Endothelial cell of umbilical vein (primary cell): ENCODE results near the gene GFOD1. TPM values are rescaled to one million over a fixed set of nuclear protein-coding genes. Genes with fewer than 3 reads are reported as not detected.

Experiments
- BruUV-seq: library from RNA; stranded (reverse); fragments of 400-500 nt; replicated peaks from 2 replicates; lab custom pipeline; 2021; lab: Mats Ljungman, UMichigan
- CTCF ChIA-PET: fragments of 300-600, 350-600 bp; sonication (Branson Sonifier 250); formaldehyde crosslinking; loops from one replicate; lab custom pipeline; 2021; ENCODE audit warnings: antibody characterized with exemption, inconsistent platforms; lab: Charles Lee
- POLR2A ChIA-PET: fragments of 300-600, 350-600 bp; sonication (Branson Sonifier 250); formaldehyde crosslinking; loops from one replicate; lab custom pipeline; 2021; ENCODE audit warnings: antibody characterized with exemption, inconsistent platforms; lab: Charles Lee
- DNase-seq: peaks from one replicate; pipeline ENCODE4 v3.0.0-alpha.2; 2011; ENCODE audit warnings: low read depth, low spot score
- FAIRE-seq: peaks from 2 replicates; lab custom pipeline; 2011; peaks lifted over from hg19 to GRCh38; lab: Jason Lieb, UNC
- H2AFZ ChIP-seq: 2 replicates; pipeline ENCODE4 v1.6.0; 2012; ENCODE audit warnings: low read depth, low read length, control low read depth, inconsistent platforms
- H3K27ac ChIP-seq: 2 replicates; pipeline ENCODE4 v1.5.1; 2011; ENCODE audit warnings: low read depth, mild to moderate bottlenecking, control low read depth, low read length, moderate library complexity; ENCODE audit not compliant: insufficient read depth
- H3K27me3 ChIP-seq, 2 experiments: 2 replicates each; pipeline versions ENCODE4 v1.6.0 to v1.6.1; 2011; ENCODE audit warnings: low read length in 2 of 2, mixed read lengths in 1 of 2; ENCODE audit not compliant: control insufficient read depth in 2 of 2, insufficient read depth in 2 of 2
- H3K36me3 ChIP-seq, 2 experiments: 2 replicates in 1 of 2; 3 replicates in 1 of 2; pipeline ENCODE4 v1.5.1; 2011; ENCODE audit warnings: low read length in 2 of 2, mild to moderate bottlenecking in 1 of 2, moderate library complexity in 1 of 2; ENCODE audit not compliant: control insufficient read depth in 2 of 2, insufficient read depth in 2 of 2; ENCODE audit errors: extremely low read depth in 1 of 2
- H3K4me1 ChIP-seq: 3 replicates; pipeline ENCODE4 v1.5.1; 2011; ENCODE audit warnings: mild to moderate bottlenecking, low read length; ENCODE audit not compliant: control insufficient read depth, insufficient read depth; ENCODE audit errors: extremely low read depth
- H3K4me2 ChIP-seq: 2 replicates; pipeline ENCODE4 v1.6.1; 2011; ENCODE audit warnings: low read length, control low read depth, mixed read lengths; ENCODE audit not compliant: insufficient read depth
- H3K4me3 ChIP-seq, 3 experiments: fragments of 200-600 bp in 1 of 3; sonication (generic), shearing (Covaris generic) in 1 of 3; replicated peaks in 1 of 3; 2 replicates each; pipeline ENCODE4 v1.5.1; 2011 to 2016; ENCODE audit warnings: control low read depth in 3 of 3, low read length in 3 of 3, mild to moderate bottlenecking in 2 of 3, inconsistent platforms in 1 of 3, low read depth in 1 of 3, moderate library complexity in 1 of 3; ENCODE audit not compliant: insufficient read depth in 1 of 3
- H3K79me2 ChIP-seq: 2 replicates; pipeline ENCODE4 v1.6.0; 2012; ENCODE audit warnings: low read length, inconsistent platforms; ENCODE audit not compliant: control insufficient read depth, insufficient read depth
- H3K9ac ChIP-seq: replicated peaks from 2 replicates; pipeline ENCODE3; 2011; ENCODE audit warnings: low read length, control low read depth; ENCODE audit not compliant: insufficient read depth; ENCODE audit errors: extremely low read depth
- H3K9me1 ChIP-seq: replicated peaks from 3 replicates; pipeline ENCODE4 v1.6.0; 2011; ENCODE audit warnings: mild to moderate bottlenecking, low read length; ENCODE audit not compliant: control insufficient read depth, insufficient read depth; ENCODE audit errors: extremely low read depth
- H3K9me3 ChIP-seq: replicated peaks from 2 replicates; pipeline ENCODE4 v1.5.1; 2012; ENCODE audit warnings: low read length, inconsistent platforms; ENCODE audit not compliant: control insufficient read depth, insufficient read depth
- H4K20me1 ChIP-seq: replicated peaks from 2 replicates; pipeline ENCODE3; 2011; ENCODE audit warnings: mild to moderate bottlenecking, low read length; ENCODE audit not compliant: control insufficient read depth, insufficient read depth; ENCODE audit errors: extremely low read depth
- EZH2 ChIP-seq: IDR thresholded peaks from 2 replicates; pipeline ENCODE4 v1.6.1; 2012; ENCODE audit warnings: borderline replicate concordance, low read depth, mild to moderate bottlenecking, moderate library complexity, low read length, inconsistent platforms; ENCODE audit not compliant: severe bottlenecking
- GATA2 ChIP-seq: IDR thresholded peaks from 2 replicates; pipeline ENCODE4 v1.7.0; 2011; ENCODE audit warnings: low read depth, mild to moderate bottlenecking, moderate library complexity, mixed read lengths, low read length; ENCODE audit not compliant: insufficient read length, insufficient read depth
- JUN ChIP-seq: IDR thresholded peaks from 2 replicates; pipeline ENCODE4 v1.6.1; 2011; ENCODE audit warnings: borderline replicate concordance, low read depth; ENCODE audit not compliant: insufficient read length, insufficient read depth
- MAX ChIP-seq: IDR thresholded peaks from 2 replicates; pipeline ENCODE4 v1.6.1; 2011; ENCODE audit not compliant: insufficient read depth, insufficient read length
- POLR2A ChIP-seq: IDR thresholded peaks from 2 replicates; pipeline ENCODE4 v1.6.1; 2012; ENCODE audit warnings: low read depth, mild to moderate bottlenecking, control low read depth, low read length
- POLR2AphosphoS5 ChIP-seq: IDR thresholded peaks from 2 replicates; pipeline ENCODE4 v1.6.1; 2012; ENCODE audit warnings: low read depth, mild to moderate bottlenecking, control low read depth, low read length, moderate library complexity; ENCODE audit not compliant: insufficient read depth
- dilution Hi-C: fragments of 300-500 bp; cut with MboI; formaldehyde crosslinking; loops from one replicate; pipeline ENCODE4 v1.15.0; 2019; ENCODE audit warnings: low sequenced_read_pairs; ENCODE audit not compliant: extremely low pct_ligation_motif_present
- intact Hi-C: fragments of 100-400 bp; cut with micrococcal nuclease; formaldehyde crosslinking; loops from one replicate; pipeline ENCODE4 v1.10.0; 2022
- polyA plus RNA-seq, 4 experiments: library from polyadenylated mRNA; depleted of rRNA in 3 of 4; stranded (reverse) in 3 of 4; unstranded in 1 of 4; fragments of >200 nt; gene quantifications; 2 replicates each; pipeline versions ENCODE4 v1.2.1 to v1.2.3, GENCODE V29; 2011 to 2012; ENCODE audit warnings: missing spikeins in 1 of 4
- total RNA-seq: library from RNA; stranded (reverse); gene quantifications from 2 replicates; pipeline ENCODE4 v1.2.3, GENCODE V29; 2021

GFOD1 gene
- total and polyA plus RNA-seq, 2 donors (not counting 3 experiments of a cell fraction or from before 2014, with no cell fraction given) = 12.1 to 24.1 TPM

- H3K9me1 ChIP-seq = no peaks in the 10 kb centered on the region
- no peaks in the 10 kb centered on the region for H3K79me2 ChIP-seq
- no peaks in the 10 kb centered on the region for H3K27me3 ChIP-seq
- FAIRE-seq (peak; percentile 37), DNase-seq (no peak)
- H2AFZ ChIP-seq = no peak overlapping the region
- no peak overlapping the region for H3K4me3 ChIP-seq
- H3K4me1 ChIP-seq = peaks cover 17% of the 10 kb centered on the region
- no peaks in the 10 kb centered on the region for H4K20me1 ChIP-seq
- no peak overlapping the region for H3K9ac ChIP-seq
- H3K27ac ChIP-seq = no peak overlapping the region
- no peak for TF ChIP-seq JUN
- TF ChIP-seq POLR2AphosphoS5 = no peak
- no peak for TF ChIP-seq POLR2A
- TF ChIP-seq GATA2 = no peak
- TF ChIP-seq EZH2 = no peak
- CTCF ChIA-PET = interaction anchor here (1.1 to 2.0 kb wide), 3 partner anchors 10 to 119 kb away, joined by 4 read pairs; no protein-coding TSS in a partner anchor
- BruUV-seq = no TSS peak
- POLR2A ChIA-PET = interaction anchor here (0.9 kb wide), 1 partner anchor 27 kb away, joined by 3 read pairs; no protein-coding TSS in a partner anchor
- no peaks in the 10 kb centered on the region for H3K9me3 ChIP-seq
- intact Hi-C loops = no loop called here
- dilution Hi-C loops = no loop called here
- H3K36me3 ChIP-seq = peaks cover 0 to 16% of the 10 kb centered on the region in 2 experiments
- H3K4me2 ChIP-seq = no peak overlapping the region
Measured at GRCh38 chr6:13368079-13368730, 119.2 kb downstream of the GFOD1 start.

GRCh38 chr6:13367396-13367795 lies 120.0 kb downstream of the GFOD1 start:
- CTCF ChIA-PET = interaction anchor here (1.1 to 2.0 kb wide), 3 partner anchors 10 to 119 kb away, joined by 4 read pairs; no protein-coding TSS in a partner anchor
- H3K27ac ChIP-seq = no peak overlapping the region
- TF ChIP-seq GATA2 (peak; percentile 54), MAX (no peak)
- intact Hi-C loops (no loop called here), dilution Hi-C loops (no loop called here)
- H3K27me3 ChIP-seq = no peaks in the 10 kb centered on the region
- no peaks in the 10 kb centered on the region for H3K9me1 ChIP-seq
- POLR2A ChIA-PET = interaction anchor here (0.9 kb wide), 1 partner anchor 28 kb away, joined by 3 read pairs; no protein-coding TSS in a partner anchor
- peaks cover 0 to 19% of the 10 kb centered on the region in 2 experiments for H3K36me3 ChIP-seq
- FAIRE-seq (peak; percentile 4), DNase-seq (peak; percentile 68)
- H3K4me2 ChIP-seq = peak overlapping the region; percentile 59
- H3K79me2 ChIP-seq = no peaks in the 10 kb centered on the region
- peak overlapping the region; percentile 7 for H2AFZ ChIP-seq
- H3K4me3 ChIP-seq = no peak overlapping the region
- BruUV-seq = no TSS peak
- H3K9ac ChIP-seq = peak overlapping the region; percentile 10
- H3K9me3 ChIP-seq = no peaks in the 10 kb centered on the region
- H3K4me1 ChIP-seq = peaks cover 11% of the 10 kb centered on the region
- no peaks in the 10 kb centered on the region for H4K20me1 ChIP-seq
